Measurements from ENCODE around the gene DENND5B.

The DENND5B gene

GRCh38 chr12:31362759-31363415, 228.0 kb downstream of the DENND5B start (continued):
- no peak for TF ChIP-seq ZFP37 (tag by site-specific recombination; IDR thresholded peaks at IDR 0.05)
- no peak for TF ChIP-seq ZNF132 (tag by site-specific recombination; IDR thresholded peaks at IDR 0.05; ENCODE audit: borderline replicate concordance)
- TF ChIP-seq ZSCAN30 (tag by site-specific recombination; IDR thresholded peaks at IDR 0.05) = 0 out of 2 replicates have a peak, but pooled peaks have one; percentile 19
- TF ChIP-seq ZNF610 (tag by site-specific recombination; IDR thresholded peaks at IDR 0.05; ENCODE audit: borderline replicate concordance) = 0 out of 2 replicates have a peak, but pooled peaks have one; percentile 21
- peak; percentile 95 for TF ChIP-seq ZBTB44 (tag by site-specific recombination; IDR thresholded peaks at IDR 0.05)
- peak; percentile 26; the same call in 1 of the 2 replicates for TF ChIP-seq KLF7 (tag by site-specific recombination; IDR thresholded peaks at IDR 0.05; ENCODE audit: borderline replicate concordance)
- no peak for TF ChIP-seq ZNF639 (tag by site-specific recombination; IDR thresholded peaks at IDR 0.05)
- TF ChIP-seq ZEB2 (tag by site-specific recombination; IDR thresholded peaks at IDR 0.05) = no peak
- TF ChIP-seq ZNF654 (tag by site-specific recombination; IDR thresholded peaks at IDR 0.05; ENCODE audit: low read depth) = peak; percentile 11
- TF ChIP-seq WT1 (tag by site-specific recombination; IDR thresholded peaks at IDR 0.05) = peak; percentile 65; the same call in 1 of the 2 replicates
- TF ChIP-seq ZNF423 (tag by site-specific recombination; IDR thresholded peaks at IDR 0.05) = no peak
- TF ChIP-seq ZNF692 (tag by site-specific recombination; IDR thresholded peaks at IDR 0.05) = 0 out of 2 replicates have a peak, but pooled peaks have one; percentile 9
- no peak for TF ChIP-seq ZNF169 (tag by site-specific recombination; IDR thresholded peaks at IDR 0.05)
- 0 out of 2 replicates have a peak, but pooled peaks have one; percentile 28 for TF ChIP-seq YY2 (tag by site-specific recombination; IDR thresholded peaks at IDR 0.05)
- peak; percentile 80 for TF ChIP-seq ZNF366 (tag by site-specific recombination; conservative IDR thresholded peaks at IDR 0.05)
- TF ChIP-seq KLF17 (tag by site-specific recombination; IDR thresholded peaks at IDR 0.05) = peak; percentile 44
- peak; percentile 90 for TF ChIP-seq ZNF398 (tag by site-specific recombination; IDR thresholded peaks at IDR 0.05)
- no peak for TF ChIP-seq ZNF148 (tag by site-specific recombination; IDR thresholded peaks at IDR 0.05; ENCODE audit: borderline replicate concordance)
- TF ChIP-seq ZNF26 (tag by site-specific recombination; IDR thresholded peaks at IDR 0.05) = no peak
- TF ChIP-seq ZFP69B (tag by site-specific recombination; IDR thresholded peaks at IDR 0.05) = no peak
- TF ChIP-seq ZNF335 (tag by site-specific recombination; conservative IDR thresholded peaks at IDR 0.05) = peak; percentile 3; the same call in 1 of the 2 replicates
- peak; percentile 79 for TF ChIP-seq ZNF341 (tag by site-specific recombination; IDR thresholded peaks at IDR 0.05; ENCODE audit: low read depth)

Data from HEK293 (cell line).